Nephron (organoid): ENCODE data around the gene NPBWR2.
"Not testable (repeated sequence)": the region's sequence is repeated elsewhere in the genome, so short reads cannot be mapped to it uniquely, and the experiment has no call there.

Experiments
- H3K27ac Mint-ChIP-seq, 3 experiments: 2 replicates each; pipeline ENCODE4 v1.8.0; 2020; ENCODE audit warnings: mixed read lengths in 3 of 3, mild to moderate bottlenecking in 2 of 3, moderate library complexity in 1 of 3
- H3K27me3 Mint-ChIP-seq: 2 replicates; pipeline ENCODE4 v1.8.0; 2021; ENCODE audit warnings: low read depth, mild to moderate bottlenecking, moderate library complexity, mixed read lengths
- H3K36me3 Mint-ChIP-seq: 2 replicates; pipeline ENCODE4 v1.8.0; 2020; ENCODE audit warnings: low read depth, mixed read lengths
- H3K4me1 Mint-ChIP-seq: 2 replicates; pipeline ENCODE4 v1.8.0; 2020; ENCODE audit warnings: mixed read lengths
- H3K4me3 Mint-ChIP-seq, 3 experiments: 2 replicates each; pipeline ENCODE4 v1.8.0; 2020; ENCODE audit warnings: mild to moderate bottlenecking in 3 of 3, mixed read lengths in 3 of 3, moderate library complexity in 2 of 3
- H3K9me3 Mint-ChIP-seq: 2 replicates; pipeline ENCODE4 v1.8.0; 2020; ENCODE audit warnings: mixed read lengths
- TF ChIP-seq, protein P1 (sequence below), 3 experiments: fragments of 200-600 bp; sonication (generic); IDR thresholded peaks; one replicate each; pipeline ENCODE4 v1.5.0; 2021; ENCODE audit warnings: antibody characterized with exemption in 3 of 3; ENCODE audit not compliant: unreplicated experiment in 3 of 3

The NPBWR2 gene

DNA sequence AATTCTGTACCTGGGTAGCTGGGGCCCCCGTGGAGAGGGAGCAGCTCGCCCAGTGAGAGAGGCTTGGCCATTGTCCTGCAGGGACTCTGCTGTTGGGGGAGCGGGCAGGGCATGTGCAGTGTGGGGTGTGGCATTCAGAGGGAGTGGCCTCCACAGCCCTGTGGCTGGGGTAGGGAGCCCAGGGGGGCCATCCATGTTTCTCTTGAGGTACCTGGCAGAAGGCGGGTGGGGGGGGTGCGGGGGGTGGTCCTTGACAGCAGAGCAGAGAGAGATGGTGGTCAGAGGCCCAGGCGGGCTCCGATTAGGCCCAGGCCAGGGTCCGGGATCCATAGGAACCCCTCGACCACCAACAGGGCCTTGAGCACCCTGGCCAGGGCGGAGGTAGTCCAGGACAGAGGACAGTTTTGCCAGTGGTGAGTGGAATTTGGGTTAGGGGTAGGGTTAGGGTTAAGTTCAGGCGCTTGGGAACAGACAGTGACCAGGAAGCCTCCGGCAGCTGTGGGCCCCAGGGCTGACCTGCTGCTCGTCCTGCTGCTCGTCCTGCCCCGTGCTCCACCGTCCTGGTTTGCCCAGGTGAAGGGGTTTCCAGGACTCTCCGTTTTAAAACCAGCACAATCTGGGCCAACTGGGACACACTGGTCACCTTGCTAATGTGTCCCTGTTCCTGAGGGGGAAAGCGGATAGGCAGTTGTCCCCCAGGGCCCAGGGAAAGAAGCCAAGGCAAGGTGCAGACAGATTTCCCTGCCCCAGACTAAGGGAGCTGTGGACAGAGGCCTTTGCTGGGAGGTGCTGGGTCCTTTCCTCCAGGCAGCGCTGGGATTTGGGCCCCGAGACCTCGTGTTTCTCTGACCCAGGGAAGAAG is 32.1 kb upstream of the NPBWR2 start:
- Mint-ChIP-seq H3K4me3 (no peak overlapping the region), H3K27ac (no peak overlapping the region), H3K9me3 (no peaks in the 10 kb centered on the region), H3K36me3 (no peaks in the 10 kb centered on the region), H3K27me3 (peaks cover 24% of the 10 kb centered on the region), H3K4me1 (no peaks in the 10 kb centered on the region)
- TF ChIP-seq, protein P1, sequence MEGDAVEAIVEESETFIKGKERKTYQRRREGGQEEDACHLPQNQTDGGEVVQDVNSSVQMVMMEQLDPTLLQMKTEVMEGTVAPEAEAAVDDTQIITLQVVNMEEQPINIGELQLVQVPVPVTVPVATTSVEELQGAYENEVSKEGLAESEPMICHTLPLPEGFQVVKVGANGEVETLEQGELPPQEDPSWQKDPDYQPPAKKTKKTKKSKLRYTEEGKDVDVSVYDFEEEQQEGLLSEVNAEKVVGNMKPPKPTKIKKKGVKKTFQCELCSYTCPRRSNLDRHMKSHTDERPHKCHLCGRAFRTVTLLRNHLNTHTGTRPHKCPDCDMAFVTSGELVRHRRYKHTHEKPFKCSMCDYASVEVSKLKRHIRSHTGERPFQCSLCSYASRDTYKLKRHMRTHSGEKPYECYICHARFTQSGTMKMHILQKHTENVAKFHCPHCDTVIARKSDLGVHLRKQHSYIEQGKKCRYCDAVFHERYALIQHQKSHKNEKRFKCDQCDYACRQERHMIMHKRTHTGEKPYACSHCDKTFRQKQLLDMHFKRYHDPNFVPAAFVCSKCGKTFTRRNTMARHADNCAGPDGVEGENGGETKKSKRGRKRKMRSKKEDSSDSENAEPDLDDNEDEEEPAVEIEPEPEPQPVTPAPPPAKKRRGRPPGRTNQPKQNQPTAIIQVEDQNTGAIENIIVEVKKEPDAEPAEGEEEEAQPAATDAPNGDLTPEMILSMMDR (IDR thresholded peaks at IDR 0.05; ENCODE audit: unreplicated experiment in 3 of 3) = no peak

DNA sequence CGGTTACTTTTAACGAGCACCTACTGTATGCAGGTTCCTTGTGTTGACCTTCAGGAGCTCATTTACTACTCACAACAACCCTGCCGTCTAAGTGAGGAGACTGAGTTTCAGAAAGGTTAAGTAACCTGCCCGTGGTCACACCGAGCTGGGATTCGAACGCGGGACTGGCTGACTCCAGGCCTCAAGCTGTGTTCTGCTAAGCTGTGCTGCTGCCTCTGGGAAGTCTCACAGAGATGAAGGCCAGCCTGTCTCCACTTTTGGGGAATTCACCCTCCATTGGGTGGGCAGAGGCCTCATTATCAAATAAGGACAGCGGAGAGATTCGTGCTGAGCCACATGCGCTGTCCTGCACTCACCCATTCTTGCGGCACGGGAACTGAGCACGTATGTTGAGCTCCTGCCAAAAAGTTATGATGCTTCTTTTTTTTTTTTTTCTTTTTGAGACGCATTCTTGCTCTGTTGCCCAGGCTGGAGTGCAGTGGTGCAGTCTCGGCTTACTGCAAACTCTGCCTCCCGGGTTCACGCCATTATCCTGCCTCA is 31.0 kb upstream of the NPBWR2 start:
- TF ChIP-seq, protein P1 (IDR thresholded peaks at IDR 0.05; ENCODE audit: unreplicated experiment in 3 of 3) = no peak
- no peaks in the 10 kb centered on the region for H3K9me3 Mint-ChIP-seq
- H3K27me3 Mint-ChIP-seq = peaks cover 21% of the 10 kb centered on the region
- no peak overlapping the region for H3K4me3 Mint-ChIP-seq
- no peak overlapping the region for H3K27ac Mint-ChIP-seq
- no peaks in the 10 kb centered on the region for H3K4me1 Mint-ChIP-seq
- no peaks in the 10 kb centered on the region for H3K36me3 Mint-ChIP-seq

DNA sequence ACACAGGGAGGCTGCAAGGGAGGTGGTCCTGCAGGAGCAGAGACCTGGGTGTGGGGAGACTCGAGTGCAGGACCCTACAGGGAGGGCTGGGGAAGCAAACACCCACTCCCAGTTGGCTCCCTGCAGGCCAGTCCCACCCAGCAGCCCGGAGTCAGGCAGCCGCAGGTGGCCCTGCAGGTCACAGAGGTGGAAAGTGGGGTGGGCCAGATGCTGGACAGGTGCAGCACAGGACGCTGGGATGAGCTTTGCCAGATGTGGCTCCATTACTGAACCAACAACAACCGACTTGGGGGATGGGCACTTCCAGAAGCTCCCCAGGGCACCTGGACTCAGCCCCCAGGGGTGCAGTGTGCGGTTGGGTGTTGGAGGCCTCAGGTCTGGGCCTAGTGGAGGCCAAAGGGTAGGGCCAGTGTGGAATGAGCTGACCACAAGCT is 30.2 kb upstream of the NPBWR2 start:
- no peaks in the 10 kb centered on the region for H3K36me3 Mint-ChIP-seq
- no peaks in the 10 kb centered on the region for H3K9me3 Mint-ChIP-seq

GRCh38 chr20:64136004-64136710 is 28.8 kb upstream of the NPBWR2 start:
- Mint-ChIP-seq H3K36me3 (no peaks in the 10 kb centered on the region), H3K27ac (no peak overlapping the region), H3K4me1 (no peaks in the 10 kb centered on the region), H3K4me3 (no peak overlapping the region), H3K9me3 (no peaks in the 10 kb centered on the region), H3K27me3 (peaks cover 14% of the 10 kb centered on the region)
- TF ChIP-seq, protein P1 (IDR thresholded peaks at IDR 0.05; ENCODE audit: unreplicated experiment in 3 of 3) = no peak

More for the DNA sequence above, 30.2 kb upstream of the NPBWR2 start:
- H3K4me3 Mint-ChIP-seq = no peak overlapping the region
- H3K27me3 Mint-ChIP-seq = peaks cover 15% of the 10 kb centered on the region
- no peaks in the 10 kb centered on the region for H3K4me1 Mint-ChIP-seq
- TF ChIP-seq, protein P1 (IDR thresholded peaks at IDR 0.05; ENCODE audit: unreplicated experiment in 3 of 3) = no peak
- H3K27ac Mint-ChIP-seq = no peak overlapping the region

DNA sequence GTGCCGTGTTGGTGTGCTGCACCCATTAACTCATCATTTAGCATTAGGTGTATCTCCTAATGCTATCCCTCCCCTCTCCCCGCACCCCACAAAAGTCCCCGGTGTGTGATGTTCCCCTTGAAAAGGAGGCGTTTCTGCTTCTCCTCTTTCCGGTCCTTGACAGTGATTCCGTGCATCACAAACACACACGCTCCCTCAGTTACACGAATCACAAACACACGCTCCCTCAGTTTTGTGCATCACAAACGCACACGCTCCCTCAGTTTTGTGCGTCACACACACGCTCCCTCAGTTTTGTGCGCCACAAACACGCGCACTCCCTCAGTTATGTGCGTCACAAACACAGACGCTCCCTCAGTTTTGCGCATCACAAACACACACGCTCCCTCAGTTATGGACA is 27.4 kb upstream of the NPBWR2 start:
- H3K4me1 Mint-ChIP-seq, H3K4me3 Mint-ChIP-seq, H3K36me3 Mint-ChIP-seq, H3K27ac Mint-ChIP-seq, H3K9me3 Mint-ChIP-seq: not testable (repeated sequence)
- peaks cover 23% of the 10 kb centered on the region for H3K27me3 Mint-ChIP-seq

- no peaks in the 10 kb centered on the region for H3K36me3 Mint-ChIP-seq
- no peak overlapping the region for H3K27ac Mint-ChIP-seq
- H3K4me1 Mint-ChIP-seq = no peaks in the 10 kb centered on the region
- H3K9me3 Mint-ChIP-seq = peaks cover 3% of the 10 kb centered on the region
- H3K4me3 Mint-ChIP-seq = no peak overlapping the region
- peaks cover 25% of the 10 kb centered on the region for H3K27me3 Mint-ChIP-seq
- TF ChIP-seq, protein P1 (IDR thresholded peaks at IDR 0.05; ENCODE audit: unreplicated experiment in 3 of 3) = peak; percentile 18 to 24 (median 19)
These were observed 26.6 kb upstream of the NPBWR2 start for GRCh38 chr20:64133951-64134407.
